GM21737 (cell line): ENCODE data around the gene ZNF747.

Experiments used
- ATAC-seq: cut with Tn5 transposase; IDR thresholded peaks from one replicate; pipeline ENCODE4 v1.9.1; 2021; ENCODE audit warnings: mild to moderate bottlenecking, moderate library complexity; ENCODE audit not compliant: unreplicated experiment

Gene ZNF747

GRCh38 chr16:30534368-30535105 lies at the start of gene ZNF747:
Gene ZNF747 (minus strand): TSS chr16:30534858. CDS start chr16:30534679, 179 bp downstream.
- peak; percentile 45 for ATAC-seq

- ATAC-seq = no peak
Observed at GRCh38 chr16:30582611-30583340, 48.1 kb upstream of the ZNF747 start.

DNA sequence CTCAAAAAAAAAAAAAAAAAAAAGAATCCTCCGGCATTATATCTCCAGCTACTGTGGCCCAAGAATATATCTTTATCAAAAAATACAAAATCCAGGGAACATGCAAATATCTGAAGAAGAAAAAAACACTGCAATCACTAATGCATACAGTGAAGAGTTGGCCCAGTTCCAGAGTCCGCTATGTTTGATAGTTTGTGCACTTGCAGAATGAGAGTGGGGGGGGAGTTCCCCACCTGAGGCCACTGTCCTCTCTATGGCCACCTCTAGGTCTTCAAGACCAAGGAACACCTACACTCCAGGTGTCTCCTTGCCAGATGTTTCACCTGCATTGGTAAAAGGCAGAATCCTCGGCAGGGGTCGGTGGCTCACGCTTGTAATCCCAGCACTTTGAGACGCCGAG lies 46.8 kb upstream of the ZNF747 start:
- ATAC-seq = no peak

DNA sequence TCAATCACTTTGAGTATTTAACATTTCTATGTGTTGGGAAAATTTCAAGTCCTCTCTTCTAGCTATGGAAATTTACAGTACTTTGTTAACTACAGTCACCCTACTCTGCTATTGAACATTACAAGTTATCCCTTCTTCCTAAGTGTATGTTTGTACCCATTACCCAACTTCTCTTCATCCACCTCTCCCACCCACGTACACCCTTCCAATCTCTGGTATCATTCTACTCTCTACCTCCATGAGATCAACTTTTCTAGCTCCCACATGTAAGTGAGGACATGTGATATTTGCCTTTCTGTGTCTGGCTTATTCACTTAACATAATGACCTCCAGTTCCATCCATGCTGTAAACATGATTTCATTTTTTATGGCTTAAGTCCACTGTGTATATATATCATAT lies 40.0 kb upstream of the ZNF747 start:
- no peak for ATAC-seq

- ATAC-seq = peak; percentile 68
Observed at GRCh38 chr16:30571445-30572322, 37.0 kb upstream of the ZNF747 start, which contains the start of gene ZNF688. Gene ZNF688 (minus strand): TSS chr16:30571714. CDS start chr16:30571629, 85 bp downstream.

- no peak for ATAC-seq
Observed at GRCh38 chr16:30570636-30571444, 36.2 kb upstream of the ZNF747 start.

GRCh38 chr16:30569746-30570635 lies 35.3 kb upstream of the ZNF747 start:
- ATAC-seq = no peak

DNA sequence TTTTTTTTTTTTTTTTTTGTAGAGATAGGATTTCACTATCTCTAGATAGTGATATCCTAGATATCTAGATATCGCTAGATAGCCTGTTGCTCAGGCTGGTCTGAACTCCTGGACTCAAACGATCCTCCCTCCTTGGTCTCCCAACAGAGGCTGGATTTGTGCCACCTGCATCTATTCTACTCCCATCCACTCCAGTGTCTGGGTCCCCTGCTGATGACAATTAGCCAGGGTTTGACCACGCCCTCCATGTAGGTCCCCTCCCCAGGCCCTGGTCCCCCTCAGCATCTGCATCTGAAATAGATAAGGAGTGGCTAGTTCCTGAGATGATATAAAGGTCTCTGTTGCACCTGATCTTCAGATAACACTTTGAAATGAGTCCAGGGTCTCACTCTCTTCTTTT lies 34.6 kb upstream of the ZNF747 start:
- no peak for ATAC-seq

GRCh38 chr16:30567991-30568638 lies 33.5 kb upstream of the ZNF747 start:
- ATAC-seq = no peak

GRCh38 chr16:30567160-30567990 lies 32.7 kb upstream of the ZNF747 start:
- no peak for ATAC-seq

- no peak for ATAC-seq
Observed at GRCh38 chr16:30566531-30566930, 31.9 kb upstream of the ZNF747 start.

DNA sequence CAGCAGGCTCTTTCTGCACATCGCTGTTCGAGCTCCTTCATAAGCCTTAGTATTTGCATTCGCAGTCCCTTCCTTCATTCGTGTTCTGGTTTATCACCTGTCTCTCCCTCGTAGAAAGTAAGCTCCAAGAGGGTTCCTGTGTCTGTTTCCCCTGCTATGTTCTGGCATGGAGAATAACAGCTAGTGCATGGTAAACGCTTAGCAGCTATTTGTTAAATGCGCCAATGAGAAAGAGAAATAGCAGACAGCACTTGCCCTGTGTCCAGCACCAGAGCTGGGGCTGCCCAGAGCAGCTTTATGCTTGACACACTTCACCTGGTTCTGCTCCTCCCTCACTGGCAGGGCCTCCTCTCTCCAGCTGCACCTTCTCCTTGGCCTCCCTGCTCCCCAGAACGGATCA lies 31.3 kb upstream of the ZNF747 start:
- no peak for ATAC-seq

GRCh38 chr16:30565526-30565925 lies 30.9 kb upstream of the ZNF747 start:
- ATAC-seq = no peak

- ATAC-seq = no peak
Observed at GRCh38 chr16:30562021-30562420, 27.4 kb upstream of the ZNF747 start.

- ATAC-seq = no peak
Observed at GRCh38 chr16:30561089-30561816, 26.6 kb upstream of the ZNF747 start.

DNA sequence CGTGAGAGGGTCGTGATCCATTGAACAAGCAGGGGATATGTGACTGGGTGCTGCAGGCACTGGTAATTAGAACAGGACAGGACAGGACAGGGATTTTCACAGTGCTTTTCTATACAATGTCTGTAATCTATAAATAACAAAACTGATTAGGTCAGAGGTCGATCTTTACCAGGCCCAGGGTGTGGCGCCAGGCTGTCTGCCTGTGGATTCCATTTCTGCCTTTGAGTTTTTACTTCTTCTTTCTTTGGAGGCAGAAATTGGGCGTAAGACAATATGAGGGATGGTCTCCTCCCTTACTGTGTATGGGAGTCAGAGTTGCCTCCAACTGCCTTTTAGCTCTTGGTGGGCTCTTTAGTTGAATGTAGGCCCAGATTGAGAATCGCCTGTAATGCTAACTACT lies 25.0 kb upstream of the ZNF747 start:
- ATAC-seq = no peak

DNA sequence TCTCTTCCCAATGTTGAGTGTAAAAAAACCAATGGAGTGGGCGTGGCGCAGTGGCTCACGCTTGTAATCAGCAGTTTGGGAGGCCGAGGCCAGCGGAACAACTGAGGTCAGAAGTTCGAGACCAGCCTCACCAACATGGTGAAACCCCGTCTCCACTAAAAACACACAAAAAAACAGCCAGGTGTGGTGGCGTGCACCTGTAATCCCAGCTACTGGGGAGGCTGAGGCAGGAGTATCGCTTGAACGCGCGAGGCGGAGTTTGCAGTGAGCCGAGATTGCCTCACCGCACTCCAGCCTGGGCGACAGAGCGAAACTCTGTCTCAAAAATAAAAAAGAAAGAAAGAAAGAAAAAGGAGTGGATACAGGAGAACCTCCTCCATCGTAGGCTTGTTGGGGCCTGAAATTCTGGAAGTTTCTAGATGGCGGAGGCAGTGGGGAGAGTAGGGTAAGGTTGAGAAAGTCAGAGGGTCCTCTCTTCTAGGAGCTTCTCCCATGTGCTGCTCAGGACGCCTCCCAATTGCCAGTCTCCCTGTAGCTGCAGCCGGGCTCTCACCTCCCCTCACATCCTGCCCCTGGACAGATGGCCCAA lies 24.2 kb upstream of the ZNF747 start:
- ATAC-seq = no peak
